Keratinocyte (primary cell): ENCODE data around the gene CA4. TPM values are rescaled to one million over a fixed set of nuclear protein-coding genes. Genes with fewer than 3 reads are reported as not detected.

Source experiments
- DNase-seq: peaks from one replicate; pipeline ENCODE4 v3.0.0-alpha.2; 2011; ENCODE audit warnings: low read depth, missing footprints, low spot score
- FAIRE-seq: peaks from 2 replicates; lab custom pipeline; 2011; peaks lifted over from hg19 to GRCh38; lab: Jason Lieb, UNC
- H2AFZ ChIP-seq: 2 replicates; pipeline ENCODE4 v1.6.0; 2012; ENCODE audit warnings: low read length, control low read depth, inconsistent platforms; ENCODE audit not compliant: control insufficient read depth
- H3K27ac ChIP-seq: 2 replicates; pipeline ENCODE4 v1.5.1; 2011; ENCODE audit warnings: low read length; ENCODE audit not compliant: control insufficient read depth, insufficient read depth
- H3K27me3 ChIP-seq: 3 replicates; pipeline ENCODE4 v1.6.0; 2011; ENCODE audit warnings: low read length; ENCODE audit not compliant: control insufficient read depth, insufficient read depth; ENCODE audit errors: extremely low read depth
- H3K36me3 ChIP-seq, 2 experiments: 2 replicates in 1 of 2; 3 replicates in 1 of 2; pipeline ENCODE4 v1.5.1; 2011; ENCODE audit warnings: low read length in 2 of 2, mild to moderate bottlenecking in 1 of 2; ENCODE audit not compliant: control insufficient read depth in 2 of 2, insufficient read depth in 2 of 2; ENCODE audit errors: extremely low read depth in 1 of 2
- H3K4me1 ChIP-seq: 3 replicates; pipeline ENCODE4 v1.5.1; 2011; ENCODE audit warnings: low read length; ENCODE audit not compliant: control insufficient read depth, insufficient read depth; ENCODE audit errors: extremely low read depth
- H3K4me2 ChIP-seq: 3 replicates; pipeline ENCODE4 v1.6.0; 2011; ENCODE audit warnings: low read depth, low read length; ENCODE audit not compliant: control insufficient read depth, insufficient read depth; ENCODE audit errors: extremely low read depth
- H3K4me3 ChIP-seq, 3 experiments: fragments of 200-600 bp in 1 of 3; sonication (generic) in 1 of 3; 2 replicates in 2 of 3; 3 replicates in 1 of 3; pipeline ENCODE4 v1.5.1; 2011 to 2016; ENCODE audit warnings: low read length in 3 of 3, mild to moderate bottlenecking in 3 of 3, control low read depth in 2 of 3, inconsistent platforms in 1 of 3, low read depth in 1 of 3, mixed read lengths in 1 of 3, mixed run types in 1 of 3, moderate library complexity in 1 of 3; ENCODE audit not compliant: control insufficient read depth in 2 of 3, insufficient read depth in 2 of 3; ENCODE audit errors: extremely low read depth in 1 of 3
- H3K79me2 ChIP-seq: 2 replicates; pipeline ENCODE4 v1.6.0; 2012; ENCODE audit warnings: low read length; ENCODE audit not compliant: control insufficient read depth, insufficient read depth
- H3K9ac ChIP-seq: 3 replicates; pipeline ENCODE4 v1.6.0; 2011; ENCODE audit warnings: low read length; ENCODE audit not compliant: control insufficient read depth, insufficient read depth; ENCODE audit errors: extremely low read depth
- H3K9me1 ChIP-seq: 3 replicates; pipeline ENCODE4 v1.6.0; 2011; ENCODE audit warnings: low read length; ENCODE audit not compliant: control insufficient read depth, insufficient read depth; ENCODE audit errors: extremely low read depth
- H3K9me3 ChIP-seq: 2 replicates; pipeline ENCODE4 v1.5.1; 2012; ENCODE audit warnings: low read depth, low read length; ENCODE audit not compliant: control insufficient read depth
- H4K20me1 ChIP-seq: 3 replicates; pipeline ENCODE4 v1.6.0; 2011; ENCODE audit warnings: low read length; ENCODE audit not compliant: control insufficient read depth, insufficient read depth; ENCODE audit errors: extremely low read depth
- EZH2 ChIP-seq: IDR thresholded peaks from one replicate; pipeline ENCODE4 v1.6.1; 2012; ENCODE audit warnings: inconsistent platforms, mild to moderate bottlenecking, low read length, moderate library complexity
- dilution Hi-C: fragments of 300-500 bp; cut with MboI; formaldehyde crosslinking; loops from one replicate; pipeline ENCODE4 v1.7.0; 2020; ENCODE audit warnings: low sequenced_read_pairs; ENCODE audit not compliant: extremely low pct_ligation_motif_present
- polyA plus RNA-seq, 5 experiments: library from polyadenylated mRNA; depleted of rRNA in 3 of 5; stranded (reverse) in 3 of 5; stranded (forward) in 1 of 5; unstranded in 1 of 5; fragments of >200 nt; gene quantifications; 1 replicate in 1 of 5; 2 replicates in 3 of 5; 3 replicates in 1 of 5; pipeline versions ENCODE4 v1.2.1 to v1.2.3, GENCODE V29; 2011 to 2012; ENCODE audit warnings: missing spikeins in 2 of 5, low read depth in 1 of 5, low replicate concordance in 1 of 5
- TF ChIP-seq, protein P1 (sequence below), 3 experiments: IDR thresholded peaks in 1 of 3; conservative IDR thresholded peaks in 1 of 3; optimal IDR thresholded peaks in 1 of 3; 2 replicates in 2 of 3; 3 replicates in 1 of 3; pipeline versions ENCODE3 to v1.5.1; 2011; ENCODE audit warnings: low read length in 3 of 3, mild to moderate bottlenecking in 3 of 3, moderate library complexity in 2 of 3, control low read depth in 1 of 3, inconsistent platforms in 1 of 3; ENCODE audit not compliant: insufficient read depth in 2 of 3; ENCODE audit errors: extremely low read depth in 1 of 3

CA4 gene
- polyA plus RNA-seq, 1 donor (not counting 4 experiments of a cell fraction or from before 2014, with no cell fraction given) = not detected

DNA sequence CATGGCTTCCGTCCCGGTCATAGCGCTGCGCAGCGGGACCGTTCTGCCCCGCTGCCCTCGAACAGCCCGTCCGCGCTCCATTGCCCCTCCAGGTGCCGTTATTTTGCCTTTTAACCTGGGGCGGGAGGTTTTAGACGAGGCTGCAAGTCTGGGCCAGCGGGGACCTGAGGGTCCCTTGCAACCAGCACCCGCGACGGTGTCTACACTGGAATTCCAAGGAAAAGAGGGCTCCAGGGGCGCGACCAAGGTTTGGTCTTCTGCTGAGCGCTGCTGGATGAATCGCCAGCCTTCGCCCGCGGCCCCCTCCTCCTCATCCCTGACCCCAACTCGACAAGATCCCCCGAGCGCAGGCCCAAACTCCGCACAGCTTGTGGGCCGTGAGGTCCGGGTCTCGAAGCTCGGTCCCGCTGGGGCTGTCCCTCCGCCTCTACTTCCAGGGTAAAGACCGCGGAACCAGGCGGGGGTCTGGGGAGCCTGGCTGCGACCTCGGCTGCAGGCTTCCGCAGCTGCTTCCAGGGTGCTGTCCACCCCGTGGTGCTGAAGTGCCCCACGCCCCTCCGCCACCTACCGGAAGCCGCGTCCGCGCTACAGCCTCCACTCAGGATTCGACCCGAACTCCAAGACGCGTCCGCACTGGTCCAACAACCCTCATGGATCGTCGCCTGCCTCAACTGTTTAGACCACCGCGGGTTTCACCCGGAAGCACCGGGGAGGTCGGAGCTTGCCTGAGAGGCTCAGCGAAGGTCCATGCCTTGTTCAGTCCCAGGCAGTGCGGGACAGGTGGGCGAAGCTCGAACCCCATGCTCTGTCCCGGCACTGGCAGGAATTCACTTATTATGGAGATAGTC is 10.1 kb upstream of the CA4 start:
- H3K4me1 ChIP-seq = peaks cover 19% of the 10 kb centered on the region
- no peaks in the 10 kb centered on the region for H3K9me3 ChIP-seq
- peaks cover 46% of the 10 kb centered on the region for H3K27me3 ChIP-seq
- H3K79me2 ChIP-seq = no peaks in the 10 kb centered on the region
- no peaks in the 10 kb centered on the region for H4K20me1 ChIP-seq
- H3K4me2 ChIP-seq = peak overlapping the region; percentile 29
- TF ChIP-seq EZH2 = peak; percentile 65
- TF ChIP-seq, protein P1, sequence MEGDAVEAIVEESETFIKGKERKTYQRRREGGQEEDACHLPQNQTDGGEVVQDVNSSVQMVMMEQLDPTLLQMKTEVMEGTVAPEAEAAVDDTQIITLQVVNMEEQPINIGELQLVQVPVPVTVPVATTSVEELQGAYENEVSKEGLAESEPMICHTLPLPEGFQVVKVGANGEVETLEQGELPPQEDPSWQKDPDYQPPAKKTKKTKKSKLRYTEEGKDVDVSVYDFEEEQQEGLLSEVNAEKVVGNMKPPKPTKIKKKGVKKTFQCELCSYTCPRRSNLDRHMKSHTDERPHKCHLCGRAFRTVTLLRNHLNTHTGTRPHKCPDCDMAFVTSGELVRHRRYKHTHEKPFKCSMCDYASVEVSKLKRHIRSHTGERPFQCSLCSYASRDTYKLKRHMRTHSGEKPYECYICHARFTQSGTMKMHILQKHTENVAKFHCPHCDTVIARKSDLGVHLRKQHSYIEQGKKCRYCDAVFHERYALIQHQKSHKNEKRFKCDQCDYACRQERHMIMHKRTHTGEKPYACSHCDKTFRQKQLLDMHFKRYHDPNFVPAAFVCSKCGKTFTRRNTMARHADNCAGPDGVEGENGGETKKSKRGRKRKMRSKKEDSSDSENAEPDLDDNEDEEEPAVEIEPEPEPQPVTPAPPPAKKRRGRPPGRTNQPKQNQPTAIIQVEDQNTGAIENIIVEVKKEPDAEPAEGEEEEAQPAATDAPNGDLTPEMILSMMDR (optimal IDR thresholded peaks at IDR 0.05 in 1 of 3, IDR thresholded peaks at IDR 0.05 in 1 of 3, conservative IDR thresholded peaks at IDR 0.05 in 1 of 3; ENCODE audit: extremely low read depth in 1 of 3, insufficient read depth in 2 of 3, low read length in 3 of 3) = peak; percentile 66 to 93 (median 93)
- H2AFZ ChIP-seq = no peak overlapping the region
- no peak overlapping the region for H3K27ac ChIP-seq
- no peak overlapping the region for H3K9ac ChIP-seq
- no peaks in the 10 kb centered on the region for H3K36me3 ChIP-seq
- H3K4me3 ChIP-seq = no peak overlapping the region
- DNase-seq (no peak), FAIRE-seq (no peak)
- H3K9me1 ChIP-seq = no peaks in the 10 kb centered on the region
- dilution Hi-C loops = no loop called here

DNA sequence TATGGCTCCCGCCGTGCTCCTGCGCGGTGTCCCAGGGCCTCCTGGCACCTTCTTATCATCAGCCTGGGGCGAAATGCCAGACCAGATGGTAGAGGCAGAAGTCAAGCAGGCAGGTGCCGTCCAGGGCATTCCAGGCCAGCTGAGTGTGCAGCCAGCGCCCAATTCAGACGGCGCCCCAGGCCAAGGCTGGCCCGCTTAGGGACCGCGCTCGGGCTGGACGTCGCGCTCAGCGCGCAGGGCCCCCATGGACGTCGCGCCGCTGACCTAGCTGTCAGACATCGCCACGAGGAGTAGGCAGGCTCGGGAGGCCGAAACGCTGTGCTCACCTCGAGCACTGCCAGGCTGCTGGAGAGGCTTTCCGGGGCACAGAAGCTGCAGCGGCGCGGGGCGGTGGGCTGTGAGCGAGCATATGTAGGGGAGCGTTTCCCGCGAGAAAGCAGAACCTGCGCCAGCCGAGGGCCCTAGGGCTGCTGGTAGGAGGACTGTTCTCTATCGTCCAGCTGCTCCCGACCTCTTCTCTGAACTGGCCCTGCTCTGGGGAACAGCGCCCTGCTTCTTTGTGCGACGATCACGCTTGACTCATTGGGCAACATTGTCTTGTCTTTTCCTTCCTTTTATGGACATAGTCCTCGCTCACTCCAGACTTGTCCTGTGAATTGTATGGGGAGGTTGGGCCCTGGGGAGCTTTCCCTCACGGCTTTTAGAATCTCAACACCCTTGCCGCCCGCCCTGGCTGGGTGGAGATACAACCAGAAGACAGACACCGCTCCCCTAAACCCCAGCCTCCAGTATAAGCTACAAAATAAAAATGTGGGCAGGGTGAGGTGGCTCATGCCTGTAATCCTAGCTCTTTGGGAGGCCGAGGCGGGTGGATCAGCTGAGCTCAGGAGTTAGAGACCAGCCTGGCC is 8.4 kb upstream of the CA4 start:
- Histone ChIP-seq H3K9me3 (no peaks in the 10 kb centered on the region), H3K27ac (no peak overlapping the region), H3K4me3 (peak overlapping the region in 1 of 3 experiments; percentile 30), H3K4me1 (peaks cover 16% of the 10 kb centered on the region), H3K4me2 (peak overlapping the region; percentile 52), H2AFZ (no peak overlapping the region), H4K20me1 (no peaks in the 10 kb centered on the region), H3K9ac (no peak overlapping the region), H3K27me3 (peaks cover 62% of the 10 kb centered on the region), H3K79me2 (no peaks in the 10 kb centered on the region), H3K36me3 (no peaks in the 10 kb centered on the region), H3K9me1 (no peaks in the 10 kb centered on the region)
- dilution Hi-C loops = no loop called here
- DNase-seq = no peak
- FAIRE-seq = no peak
- TF ChIP-seq, protein P1 (optimal IDR thresholded peaks at IDR 0.05 in 1 of 3, IDR thresholded peaks at IDR 0.05 in 1 of 3, conservative IDR thresholded peaks at IDR 0.05 in 1 of 3; ENCODE audit: extremely low read depth in 1 of 3, insufficient read depth in 2 of 3, low read length in 3 of 3) = no peak
- TF ChIP-seq EZH2 = peak; percentile 71
